ENCODE results near the gene AMHR2.
A peak's percentile ranks its signal among the peaks of the same experiment; 100 is the strongest.
"Not testable (repeated sequence)": the region's sequence is repeated elsewhere in the genome, so short reads cannot be mapped to it uniquely, and the experiment has no call there.

Gene AMHR2

GRCh38 chr12:53423597-53423996 is at the start of gene AMHR2:
Gene AMHR2 (plus strand): TSS chr12:53423855. CDS start chr12:53423935, 80 bp downstream.
- H3K4me3 ChIP-seq (ENCODE audit: control insufficient read depth, low read depth, low read length), result no peak within 1 kb of the TSS
- no peak for TF ChIP-seq CTCF (IDR thresholded peaks at IDR 0.05; ENCODE audit: control insufficient read depth, insufficient read depth, low read depth, low read length, missing control alignments)
- no peak for DNase-seq (ENCODE audit: low read depth)

GRCh38 chr12:53374277-53374676 is 49.4 kb upstream of the AMHR2 start:
- H3K4me3 ChIP-seq (ENCODE audit: control insufficient read depth, low read depth, low read length); DNase-seq (ENCODE audit: low read depth): not testable (repeated sequence)

GRCh38 chr12:53376747-53377146 is 46.9 kb upstream of the AMHR2 start:
- no peak for TF ChIP-seq CTCF (IDR thresholded peaks at IDR 0.05; ENCODE audit: control insufficient read depth, insufficient read depth, low read depth, low read length, missing control alignments)

GRCh38 chr12:53378222-53378621 is 45.4 kb upstream of the AMHR2 start:
- TF ChIP-seq CTCF (IDR thresholded peaks at IDR 0.05; ENCODE audit: control insufficient read depth, insufficient read depth, low read depth, low read length, missing control alignments), result no peak
- H3K4me3 ChIP-seq (ENCODE audit: control insufficient read depth, low read depth, low read length), result no peak overlapping the region

More at GRCh38 chr12:53376747-53377146, 46.9 kb upstream of the AMHR2 start:
- DNase-seq (ENCODE audit: low read depth), result no peak
- H3K4me3 ChIP-seq (ENCODE audit: control insufficient read depth, low read depth, low read length), result no peak overlapping the region

GRCh38 chr12:53378724-53379388 is 44.8 kb upstream of the AMHR2 start:
- TF ChIP-seq CTCF (IDR thresholded peaks at IDR 0.05; ENCODE audit: control insufficient read depth, insufficient read depth, low read depth, low read length, missing control alignments), result no peak
- DNase-seq (ENCODE audit: low read depth), result no peak
- peak overlapping the region; percentile 53 for H3K4me3 ChIP-seq (ENCODE audit: control insufficient read depth, low read depth, low read length)

More at GRCh38 chr12:53378222-53378621, 45.4 kb upstream of the AMHR2 start:
- no peak for DNase-seq (ENCODE audit: low read depth)

- TF ChIP-seq CTCF (IDR thresholded peaks at IDR 0.05; ENCODE audit: control insufficient read depth, insufficient read depth, low read depth, low read length, missing control alignments), result no peak
- H3K4me3 ChIP-seq (ENCODE audit: control insufficient read depth, low read depth, low read length), result peak overlapping the region; percentile 66
- peak; percentile 100 for DNase-seq (ENCODE audit: low read depth)
These were observed 44.1 kb upstream of the AMHR2 start for GRCh38 chr12:53379389-53380103.

GRCh38 chr12:53380104-53380793 is 43.4 kb upstream of the AMHR2 start, which contains the start of gene SP1:
Gene SP1 (plus strand): TSS chr12:53380176. CDS start chr12:53380292, 116 bp downstream.
- TF ChIP-seq CTCF (IDR thresholded peaks at IDR 0.05; ENCODE audit: control insufficient read depth, insufficient read depth, low read depth, low read length, missing control alignments), result no peak
- H3K4me3 ChIP-seq (ENCODE audit: control insufficient read depth, low read depth, low read length), result peak within 1 kb of the TSS; percentile 66
- peak; percentile 70 for DNase-seq (ENCODE audit: low read depth)

Data from AG09309 (cell line).